GM12801 (cell line): Measurements from ENCODE around the gene SYNJ2.

Experiments
- CTCF ChIP-seq: IDR thresholded peaks from one replicate; pipeline ENCODE4 v1.5.1; 2011; ENCODE audit warnings: control low read depth; ENCODE audit not compliant: insufficient read length; ENCODE audit errors: extremely low read depth

SYNJ2 gene

DNA sequence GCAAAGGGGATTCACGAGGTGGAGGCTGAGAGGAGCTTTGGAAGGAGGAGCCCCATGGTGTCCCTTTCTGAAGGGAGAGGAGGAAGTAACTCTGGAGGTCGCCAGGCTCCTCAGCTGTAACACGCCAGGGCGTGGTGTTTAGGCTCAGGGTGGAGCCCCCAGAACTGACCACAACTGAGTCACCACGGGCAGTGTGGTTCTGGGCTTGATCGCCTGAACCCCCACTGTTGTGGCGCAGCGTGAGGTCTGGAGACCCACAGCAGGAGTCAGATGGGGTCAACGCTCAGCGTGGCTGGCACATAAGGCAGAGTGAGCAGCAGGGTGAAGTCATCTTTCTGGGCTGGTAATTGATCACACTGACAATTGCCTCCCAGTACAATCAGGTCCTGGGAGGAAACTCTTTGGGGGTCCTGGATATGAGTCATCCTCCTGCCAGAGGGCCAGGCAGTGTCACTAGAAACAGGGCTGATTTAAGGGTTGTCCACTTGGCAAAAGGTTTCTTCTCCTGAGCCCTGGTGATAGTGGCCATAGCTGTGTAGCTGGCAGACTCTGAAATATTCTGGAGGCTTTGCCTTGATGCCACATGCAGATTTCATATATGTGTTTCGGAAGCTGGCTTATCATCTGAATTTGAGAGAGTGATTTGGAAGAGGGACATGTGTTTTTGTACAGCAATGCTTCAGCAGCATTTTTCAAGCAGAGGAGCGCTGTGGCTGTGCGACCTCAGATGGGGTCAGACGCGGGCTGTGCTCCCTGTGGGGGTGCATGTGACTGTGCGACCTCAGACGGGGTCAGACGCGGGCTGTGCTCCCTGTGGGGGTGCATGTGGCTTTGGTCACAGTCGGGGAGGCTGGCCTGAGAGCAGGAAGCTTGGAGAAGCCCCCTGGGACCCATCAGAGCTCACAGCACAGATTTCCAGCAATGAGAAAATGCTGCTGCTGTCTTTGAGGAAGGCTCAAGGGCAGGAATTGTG lies 50.0 kb downstream of the SYNJ2 start:
- no peak for TF ChIP-seq CTCF

GRCh38 chr6:158032354-158032733 lies 50.7 kb downstream of the SYNJ2 start:
- no peak for TF ChIP-seq CTCF

DNA sequence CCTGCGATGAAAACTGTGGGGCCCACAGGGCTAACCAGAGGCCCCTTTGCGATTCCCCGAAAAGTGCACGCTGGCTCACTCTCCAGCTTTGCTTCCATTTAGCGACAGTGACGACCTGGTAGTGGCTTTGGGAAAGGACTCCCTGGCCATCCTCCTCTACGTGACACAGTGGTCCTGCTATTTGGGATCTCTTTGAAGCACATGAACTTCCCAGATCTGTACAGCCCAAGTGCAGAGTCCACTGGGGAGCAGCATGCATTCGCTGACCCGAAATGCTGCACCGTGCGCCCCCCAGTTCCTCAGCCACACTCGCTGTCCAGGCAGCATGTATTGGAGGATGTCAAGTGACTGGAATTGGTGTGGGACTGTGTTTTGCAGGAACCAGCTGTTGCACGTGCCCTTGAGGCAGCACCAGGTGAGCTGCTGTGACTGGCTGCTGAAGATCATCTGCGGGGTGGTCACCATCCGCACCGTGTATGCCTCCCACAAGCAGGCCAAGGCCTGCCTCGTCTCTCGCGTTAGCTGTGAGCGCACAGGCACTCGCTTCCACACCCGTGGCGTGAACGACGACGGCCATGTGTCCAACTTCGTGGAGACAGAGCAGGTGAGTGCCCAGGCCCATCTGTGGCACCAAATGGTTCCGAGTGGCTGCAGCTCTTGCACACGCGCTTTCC lies 51.6 kb downstream of the SYNJ2 start:
- TF ChIP-seq CTCF, result no peak

GRCh38 chr6:158033751-158034702 lies 52.4 kb downstream of the SYNJ2 start:
- no peak for TF ChIP-seq CTCF

DNA sequence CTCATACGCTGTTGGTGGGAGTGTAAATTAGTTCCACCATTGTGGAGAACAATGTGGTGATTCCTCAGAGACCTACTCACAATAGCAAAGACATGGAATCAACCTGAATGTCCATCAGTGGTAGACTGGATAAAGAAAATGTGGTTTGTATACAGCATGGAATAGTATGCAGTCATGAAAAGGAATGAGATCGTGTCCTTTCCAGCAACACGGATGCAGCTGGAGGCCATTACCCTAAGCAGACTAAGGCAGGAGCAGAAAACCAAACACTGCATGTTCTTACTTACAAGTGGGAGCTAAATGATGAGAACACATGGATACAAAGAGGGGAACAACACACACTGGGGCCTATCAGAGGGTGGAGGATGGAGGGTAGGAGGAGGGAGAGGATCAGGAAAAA lies 54.6 kb downstream of the SYNJ2 start:
- no peak for TF ChIP-seq CTCF

DNA sequence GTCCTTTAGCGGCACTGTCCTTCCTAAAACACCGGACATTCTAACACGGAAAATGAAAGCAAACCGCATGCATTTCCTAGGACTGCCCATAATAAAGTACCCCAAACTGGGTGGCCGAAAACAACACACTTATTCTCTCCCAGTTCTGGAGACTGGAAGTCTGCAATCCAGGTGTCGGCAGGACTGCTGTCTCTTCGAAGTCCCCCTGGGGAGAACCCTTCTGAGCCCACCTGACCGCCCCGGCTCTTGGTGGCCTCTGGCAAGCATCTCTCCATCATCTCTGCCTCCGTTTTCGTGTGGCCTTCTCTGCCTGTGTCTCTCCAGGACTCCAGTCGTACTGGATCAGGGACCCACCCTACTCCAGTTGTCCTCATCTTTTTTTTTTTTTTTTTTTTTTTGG lies 55.4 kb downstream of the SYNJ2 start:
- no peak for TF ChIP-seq CTCF

DNA sequence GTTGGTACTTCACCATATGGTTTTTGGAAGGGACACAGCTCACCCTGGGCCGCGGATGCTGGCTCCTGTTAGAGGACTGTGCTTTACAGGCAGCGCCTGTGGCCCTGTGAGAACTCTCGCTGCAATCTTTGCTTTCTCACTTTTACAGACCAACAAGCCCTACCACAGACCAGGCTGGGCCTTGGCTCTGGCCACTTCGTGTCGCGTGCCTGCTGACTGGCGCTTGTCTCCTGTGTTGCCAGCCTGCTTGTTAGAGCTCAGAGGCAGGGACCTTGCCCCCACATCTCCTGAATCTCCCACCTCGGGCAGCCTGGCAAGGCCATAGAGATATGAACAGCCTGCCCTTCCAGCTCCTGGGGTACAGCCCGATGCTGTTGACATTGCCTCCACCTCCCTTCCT lies 56.1 kb downstream of the SYNJ2 start:
- no peak for TF ChIP-seq CTCF
